GM18909 (cell line): ENCODE results near the gene PITRM1.
"Not testable (repeated sequence)": the region's sequence is repeated elsewhere in the genome, so short reads cannot be mapped to it uniquely, and the experiment has no call there.

ENCODE experiments used
- ATAC-seq: cut with Tn5 transposase; IDR thresholded peaks from one replicate; pipeline ENCODE4 v1.9.1; 2021; ENCODE audit warnings: mild to moderate bottlenecking; ENCODE audit not compliant: unreplicated experiment, poor library complexity

Gene PITRM1, protein sequence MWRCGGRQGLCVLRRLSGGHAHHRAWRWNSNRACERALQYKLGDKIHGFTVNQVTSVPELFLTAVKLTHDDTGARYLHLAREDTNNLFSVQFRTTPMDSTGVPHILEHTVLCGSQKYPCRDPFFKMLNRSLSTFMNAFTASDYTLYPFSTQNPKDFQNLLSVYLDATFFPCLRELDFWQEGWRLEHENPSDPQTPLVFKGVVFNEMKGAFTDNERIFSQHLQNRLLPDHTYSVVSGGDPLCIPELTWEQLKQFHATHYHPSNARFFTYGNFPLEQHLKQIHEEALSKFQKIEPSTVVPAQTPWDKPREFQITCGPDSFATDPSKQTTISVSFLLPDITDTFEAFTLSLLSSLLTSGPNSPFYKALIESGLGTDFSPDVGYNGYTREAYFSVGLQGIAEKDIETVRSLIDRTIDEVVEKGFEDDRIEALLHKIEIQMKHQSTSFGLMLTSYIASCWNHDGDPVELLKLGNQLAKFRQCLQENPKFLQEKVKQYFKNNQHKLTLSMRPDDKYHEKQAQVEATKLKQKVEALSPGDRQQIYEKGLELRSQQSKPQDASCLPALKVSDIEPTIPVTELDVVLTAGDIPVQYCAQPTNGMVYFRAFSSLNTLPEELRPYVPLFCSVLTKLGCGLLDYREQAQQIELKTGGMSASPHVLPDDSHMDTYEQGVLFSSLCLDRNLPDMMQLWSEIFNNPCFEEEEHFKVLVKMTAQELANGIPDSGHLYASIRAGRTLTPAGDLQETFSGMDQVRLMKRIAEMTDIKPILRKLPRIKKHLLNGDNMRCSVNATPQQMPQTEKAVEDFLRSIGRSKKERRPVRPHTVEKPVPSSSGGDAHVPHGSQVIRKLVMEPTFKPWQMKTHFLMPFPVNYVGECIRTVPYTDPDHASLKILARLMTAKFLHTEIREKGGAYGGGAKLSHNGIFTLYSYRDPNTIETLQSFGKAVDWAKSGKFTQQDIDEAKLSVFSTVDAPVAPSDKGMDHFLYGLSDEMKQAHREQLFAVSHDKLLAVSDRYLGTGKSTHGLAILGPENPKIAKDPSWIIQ

GRCh38 chr10:3172446-3173170 lies at the start of gene PITRM1:
TSS of gene PITRM1 (minus strand) at chr10:3172782. CDS start at chr10:3172772, 10 bp downstream.
- peak; percentile 97 for ATAC-seq

- ATAC-seq: no peak
Observed at GRCh38 chr10:3222068-3222467, 49.5 kb upstream of the PITRM1 start.

DNA sequence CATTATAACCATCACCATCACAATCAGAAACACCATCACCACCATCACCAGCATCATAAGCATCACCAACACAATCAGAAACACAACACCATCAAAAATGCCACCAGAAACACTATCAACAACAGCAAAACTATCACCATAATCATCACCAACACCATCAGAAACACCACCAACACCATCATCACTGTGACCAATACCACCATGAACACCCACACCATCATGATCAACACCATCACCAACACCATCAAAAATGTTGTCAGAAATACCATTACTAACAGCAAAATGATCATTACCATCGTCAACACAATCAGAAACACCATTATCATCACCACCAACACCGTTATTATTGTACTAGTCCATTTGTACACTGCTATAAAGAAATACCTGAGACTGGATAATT lies 49.0 kb upstream of the PITRM1 start:
- ATAC-seq: not testable (repeated sequence)

- ATAC-seq: no peak
Observed at GRCh38 chr10:3220853-3221252, 48.3 kb upstream of the PITRM1 start.

- not testable (repeated sequence) for ATAC-seq
Observed at GRCh38 chr10:3219021-3219628, 46.5 kb upstream of the PITRM1 start.

DNA sequence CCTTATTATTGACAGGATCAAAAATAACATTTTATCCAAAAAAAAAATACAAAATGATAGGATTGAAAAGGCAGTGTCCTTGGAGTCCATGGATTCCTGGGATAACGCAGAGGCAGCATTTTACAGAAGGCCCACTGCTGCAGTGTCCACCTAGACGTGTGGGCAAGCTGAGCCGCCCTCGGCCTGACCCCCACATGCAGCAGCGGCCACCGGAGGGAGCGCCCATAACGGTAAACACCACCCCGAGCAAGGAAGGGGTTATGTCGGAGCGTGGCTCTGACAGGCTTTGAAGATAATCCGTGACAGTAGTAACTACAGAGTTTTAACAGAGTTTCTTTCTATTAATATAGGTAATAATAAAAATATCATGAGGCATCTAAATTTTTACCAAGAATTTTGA lies 45.3 kb upstream of the PITRM1 start:
- no peak for ATAC-seq

GRCh38 chr10:3217301-3217700 lies 44.7 kb upstream of the PITRM1 start:
- ATAC-seq: no peak

- no peak for ATAC-seq
Observed at GRCh38 chr10:3215153-3215775, 42.7 kb upstream of the PITRM1 start.

DNA sequence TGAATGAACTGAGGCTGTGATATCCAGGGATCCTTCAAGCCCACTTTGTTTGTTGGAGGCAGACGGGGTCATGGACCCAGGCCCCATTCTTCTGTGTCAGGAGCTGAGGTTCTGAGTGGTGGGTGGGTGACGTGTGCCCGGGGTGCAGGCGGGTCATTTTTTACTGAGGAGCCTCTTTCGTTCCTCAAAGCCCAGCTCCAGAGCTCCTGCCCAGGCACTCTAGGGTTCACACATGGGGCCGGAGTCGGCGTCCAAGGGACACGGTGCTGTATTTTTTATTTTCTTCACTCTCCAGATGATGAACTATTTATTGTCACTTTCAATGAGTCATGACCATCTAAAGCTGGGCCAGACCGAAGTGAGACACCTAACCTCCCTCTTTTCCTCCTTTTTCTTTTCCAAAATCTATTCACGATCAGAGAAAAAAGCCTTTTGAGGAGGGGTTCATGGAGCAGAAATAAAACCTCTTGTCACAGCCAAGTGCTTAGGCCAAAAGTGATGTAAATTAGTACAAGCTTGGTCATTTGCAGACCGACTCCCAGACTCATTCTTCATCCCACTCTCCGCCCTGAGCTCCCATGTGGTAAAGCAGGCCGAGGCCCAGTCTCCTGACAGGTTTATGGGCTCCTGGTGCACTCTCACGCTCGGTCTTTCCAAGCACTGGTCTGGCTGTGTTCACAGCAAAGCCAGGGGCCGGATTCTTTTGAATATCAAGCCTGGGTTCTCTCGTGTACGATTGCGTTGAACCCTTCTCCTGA lies 41.4 kb upstream of the PITRM1 start:
- no peak for ATAC-seq

DNA sequence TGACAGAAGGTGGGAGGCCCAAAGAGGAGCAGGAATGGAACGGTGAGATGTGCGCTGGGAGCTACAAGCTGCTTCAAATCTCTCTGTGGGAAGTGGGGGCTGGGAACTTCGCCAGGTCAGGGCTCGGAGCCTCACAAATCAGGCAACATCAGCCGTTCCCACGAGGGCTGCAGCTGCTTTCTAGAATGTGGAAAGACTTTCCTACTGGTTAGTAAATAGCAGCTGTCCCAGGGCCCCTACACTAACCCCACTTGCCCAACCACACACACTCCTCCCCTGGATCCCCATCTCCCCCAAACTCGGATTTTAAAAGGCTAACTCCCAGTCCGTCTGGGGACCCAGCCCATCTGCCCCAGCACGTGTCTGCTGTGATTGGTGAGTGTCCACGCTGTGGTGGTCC lies 40.6 kb upstream of the PITRM1 start:
- no peak for ATAC-seq

GRCh38 chr10:3210251-3210877 lies 37.8 kb upstream of the PITRM1 start:
- no peak for ATAC-seq

GRCh38 chr10:3208481-3209406 lies 36.2 kb upstream of the PITRM1 start:
- ATAC-seq: no peak

- ATAC-seq: no peak
Observed at GRCh38 chr10:3207351-3207750, 34.8 kb upstream of the PITRM1 start.

- no peak for ATAC-seq
Observed at GRCh38 chr10:3206511-3207157, 34.1 kb upstream of the PITRM1 start.

GRCh38 chr10:3203972-3204371 lies 31.4 kb upstream of the PITRM1 start:
- ATAC-seq: no peak

DNA sequence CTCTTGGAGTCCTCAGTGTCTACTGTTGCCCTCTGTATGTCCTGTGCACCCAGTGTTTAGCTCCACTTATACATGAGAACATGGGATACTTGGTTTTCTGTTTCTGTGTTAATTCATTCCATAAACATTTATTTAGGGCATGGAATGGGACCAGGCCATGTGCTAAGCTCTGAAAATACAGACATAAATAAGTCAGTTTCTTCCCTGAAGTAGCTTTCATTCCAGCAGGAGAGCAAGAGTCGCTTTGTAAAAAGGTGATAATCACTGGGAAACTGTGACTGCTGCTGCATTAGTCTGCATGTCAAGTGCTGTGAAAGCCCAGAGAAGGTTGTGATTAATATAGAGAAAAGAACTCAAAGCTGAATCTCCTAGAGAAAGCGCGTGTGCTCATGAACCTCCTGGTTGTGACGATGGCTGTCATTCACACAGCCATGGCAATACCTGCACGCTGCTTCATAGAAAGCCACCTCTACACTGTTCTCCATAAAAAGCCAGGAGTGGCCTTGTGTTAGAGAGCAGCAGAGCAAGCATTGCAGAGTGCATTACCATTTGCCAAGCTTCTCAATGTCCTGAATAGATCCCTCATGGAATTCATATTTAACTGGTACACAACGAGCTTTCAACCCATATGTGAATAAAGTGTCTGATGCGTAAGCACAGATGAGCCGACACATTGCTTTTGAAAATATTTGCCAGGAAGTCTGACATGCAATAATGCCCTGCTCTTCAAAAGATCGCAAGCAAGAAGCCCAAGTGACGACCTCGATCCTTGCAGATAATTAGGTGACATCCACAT lies 30.6 kb upstream of the PITRM1 start:
- no peak for ATAC-seq
